Measurements from ENCODE around the gene STS. TPM values are rescaled to one million over a fixed set of nuclear protein-coding genes. Genes with fewer than 3 reads are reported as not detected.
"Not testable (repeated sequence)": the region's sequence is repeated elsewhere in the genome, so short reads cannot be mapped to it uniquely, and the experiment has no call there.

STS gene
- total RNA-seq, 1 donor from 2014 or later, result 3.9 TPM

- Mint-ChIP-seq H3K9me3 (peaks cover 5% of the 10 kb centered on the region), H3K27ac (no peak overlapping the region), H3K4me1 (no peaks in the 10 kb centered on the region), H3K4me3 (no peak overlapping the region), H3K27me3 (no peaks in the 10 kb centered on the region), H3K36me3 (ENCODE audit: low read depth) (no peaks in the 10 kb centered on the region)
- ChIA-PET CTCF (no interaction called here), POLR2A (no interaction called here)
- intact Hi-C loops (cut with micrococcal nuclease), result no loop called here
- DNase-seq (no peak), ATAC-seq (ENCODE audit: low read depth) (no peak)
- TF ChIP-seq CTCF (IDR thresholded peaks at IDR 0.05), result no peak
Measured at GRCh38 chrX:7170898-7171297, 23.4 kb downstream of the STS start.

DNA sequence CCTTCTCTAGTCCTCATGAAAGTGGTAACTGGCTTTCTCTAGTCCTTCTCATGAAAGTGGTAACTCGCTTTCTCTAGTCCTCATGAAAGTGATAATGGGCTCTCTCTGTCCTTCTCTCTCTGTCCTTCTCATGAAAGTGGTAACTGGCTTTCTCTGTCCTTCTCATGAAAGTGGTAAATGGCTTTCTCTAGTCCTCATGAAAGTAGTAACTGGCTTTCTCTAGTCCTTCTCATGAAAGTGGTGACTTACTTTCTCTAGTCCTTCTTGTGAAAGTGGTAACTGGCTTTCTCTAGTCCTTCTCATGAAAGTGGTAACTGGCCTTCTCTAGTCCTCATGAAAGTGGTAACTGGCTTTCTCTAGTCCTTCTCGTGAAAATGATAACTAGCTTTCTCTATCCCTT is 31.3 kb downstream of the STS start:
- DNase-seq; CTCF ChIA-PET; H3K27me3 Mint-ChIP-seq; H3K27ac Mint-ChIP-seq; H3K4me1 Mint-ChIP-seq; H3K36me3 Mint-ChIP-seq (ENCODE audit: low read depth); H3K4me3 Mint-ChIP-seq; intact Hi-C loops (cut with micrococcal nuclease); POLR2A ChIA-PET; H3K9me3 Mint-ChIP-seq; ATAC-seq (ENCODE audit: low read depth): not testable (repeated sequence)

GRCh38 chrX:7179446-7179845 is 31.9 kb downstream of the STS start:
- Mint-ChIP-seq H3K36me3 (ENCODE audit: low read depth) (peaks cover 2% of the 10 kb centered on the region), H3K9me3 (peaks cover 6% of the 10 kb centered on the region), H3K27me3 (no peaks in the 10 kb centered on the region), H3K27ac (no peak overlapping the region), H3K4me3 (no peak overlapping the region), H3K4me1 (no peaks in the 10 kb centered on the region)
- intact Hi-C loops (cut with micrococcal nuclease), result no loop called here
- ChIA-PET POLR2A (no interaction called here), CTCF (no interaction called here)
- no peak for TF ChIP-seq CTCF (IDR thresholded peaks at IDR 0.05)
- DNase-seq (no peak), ATAC-seq (ENCODE audit: low read depth) (no peak)

GRCh38 chrX:7184816-7185215 is 37.3 kb downstream of the STS start:
- peaks cover 2% of the 10 kb centered on the region for H3K36me3 Mint-ChIP-seq (ENCODE audit: low read depth)
- no peak for TF ChIP-seq CTCF (IDR thresholded peaks at IDR 0.05)
- H3K27ac Mint-ChIP-seq, result no peak overlapping the region
- H3K27me3 Mint-ChIP-seq, result no peaks in the 10 kb centered on the region
- CTCF ChIA-PET, result no interaction called here
- intact Hi-C loops (cut with micrococcal nuclease), result no loop called here
- H3K4me1 Mint-ChIP-seq, result no peaks in the 10 kb centered on the region
- no peak overlapping the region for H3K4me3 Mint-ChIP-seq
- no peaks in the 10 kb centered on the region for H3K9me3 Mint-ChIP-seq
- POLR2A ChIA-PET, result no interaction called here
- DNase-seq, result no peak
- no peak for ATAC-seq (ENCODE audit: low read depth)

DNA sequence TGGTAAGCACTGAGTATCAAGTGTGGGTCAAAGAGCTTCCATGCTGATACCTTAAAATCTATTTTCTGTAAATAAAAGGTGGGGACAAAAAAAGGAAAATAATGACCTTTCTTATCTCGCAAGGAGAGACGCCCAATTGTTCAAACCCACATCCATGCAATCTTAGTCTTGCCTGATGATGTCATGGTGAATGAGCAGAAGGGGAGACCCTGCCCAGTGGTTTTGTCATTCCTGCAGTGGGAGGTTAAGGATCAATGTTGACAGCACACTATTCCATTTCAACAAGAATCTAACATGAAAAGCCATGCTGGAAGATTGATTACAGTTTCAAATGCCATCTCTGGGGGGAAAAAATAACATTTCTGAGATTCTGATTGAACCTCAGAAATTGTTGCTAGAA is 41.2 kb downstream of the STS start:
- ChIA-PET POLR2A (no interaction called here), CTCF (no interaction called here)
- no peaks in the 10 kb centered on the region for H3K9me3 Mint-ChIP-seq
- no peak overlapping the region for H3K4me3 Mint-ChIP-seq
- no peaks in the 10 kb centered on the region for H3K27me3 Mint-ChIP-seq
- TF ChIP-seq CTCF (IDR thresholded peaks at IDR 0.05), result no peak
- intact Hi-C loops (cut with micrococcal nuclease), result no loop called here
- H3K27ac Mint-ChIP-seq, result no peak overlapping the region
- H3K4me1 Mint-ChIP-seq, result no peaks in the 10 kb centered on the region
- H3K36me3 Mint-ChIP-seq (ENCODE audit: low read depth), result peaks cover 6% of the 10 kb centered on the region
- ATAC-seq (ENCODE audit: low read depth) (no peak), DNase-seq (no peak)

DNA sequence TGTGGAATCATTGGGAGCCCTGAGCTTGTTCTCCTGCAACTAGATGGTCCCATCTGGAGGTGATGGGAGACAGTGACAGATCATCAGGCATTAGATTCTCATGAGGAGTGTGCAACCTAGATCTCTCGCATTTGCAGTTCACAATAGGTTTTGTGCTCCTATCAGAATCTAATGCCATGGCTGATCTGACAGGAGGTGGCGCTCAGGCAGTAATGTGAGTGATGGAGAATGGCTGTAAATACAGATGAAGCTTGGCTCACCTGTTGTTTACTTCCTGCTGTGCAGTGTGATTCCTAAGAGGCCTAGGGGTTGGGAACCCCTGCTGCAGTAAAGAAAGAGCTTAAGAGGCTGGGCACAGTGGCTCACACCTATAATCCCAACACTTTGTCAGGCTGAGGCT is 42.6 kb downstream of the STS start:
- DNase-seq (no peak), ATAC-seq (ENCODE audit: low read depth) (no peak)
- ChIA-PET POLR2A (no interaction called here), CTCF (no interaction called here)
- no peaks in the 10 kb centered on the region for H3K4me1 Mint-ChIP-seq
- H3K27me3 Mint-ChIP-seq, result no peaks in the 10 kb centered on the region
- TF ChIP-seq CTCF (IDR thresholded peaks at IDR 0.05), result no peak
- H3K27ac Mint-ChIP-seq, result no peak overlapping the region
- no peaks in the 10 kb centered on the region for H3K9me3 Mint-ChIP-seq
- peaks cover 8% of the 10 kb centered on the region for H3K36me3 Mint-ChIP-seq (ENCODE audit: low read depth)
- no peak overlapping the region for H3K4me3 Mint-ChIP-seq
- intact Hi-C loops (cut with micrococcal nuclease), result loop anchor here (5.0 kb wide), 1 partner anchor 397 kb away; no protein-coding TSS in a partner anchor

All from activated B cell treated with CpG ODN at 0.5 μM for 24 hours (primary cell).